ENCODE data around the gene CHST15. TPM values are rescaled to one million over a fixed set of nuclear protein-coding genes. Genes with fewer than 3 reads are reported as not detected.

The CHST15 gene
- total and polyA plus RNA-seq, 3 donors from 2014 or later, result 9.3 to 12.8 (median 11.5) TPM

GRCh38 chr10:124042656-124043309 is 50.6 kb downstream of the CHST15 start:
- WGBS, 2 donors, result 51 to 55% methylated on average over 8 of the region's 8 CpGs
- Histone ChIP-seq H3K27me3 (no peaks in the 10 kb centered on the region), H3K36me3 (ENCODE audit: low read depth, missing control alignments) (no peaks in the 10 kb centered on the region), H3K4me1 (peaks cover 6% of the 10 kb centered on the region), H3K9me3 (no peaks in the 10 kb centered on the region), H3K4me3 (no peak overlapping the region), H3K27ac (no peak overlapping the region)
- no peak for TF ChIP-seq CTCF (IDR thresholded peaks at IDR 0.05)
- no peak for TF ChIP-seq POLR2A (IDR thresholded peaks at IDR 0.05)
- intact Hi-C loops (cut with DNase I; ENCODE audit: low total_unique reads), result no loop called here
- DNase-seq, result no peak

GRCh38 chr10:124041675-124042445 is 51.5 kb downstream of the CHST15 start:
- no peak overlapping the region for H3K4me3 ChIP-seq
- H3K27me3 ChIP-seq, result no peaks in the 10 kb centered on the region
- TF ChIP-seq POLR2A (IDR thresholded peaks at IDR 0.05) (no peak), CTCF (IDR thresholded peaks at IDR 0.05) (no peak)
- H3K9me3 ChIP-seq, result no peaks in the 10 kb centered on the region
- DNase-seq, result no peak
- intact Hi-C loops (cut with DNase I; ENCODE audit: low total_unique reads), result no loop called here
- no peaks in the 10 kb centered on the region for H3K36me3 ChIP-seq (ENCODE audit: low read depth, missing control alignments)
- H3K27ac ChIP-seq, result no peak overlapping the region
- 93 to 94% methylated on average over 11 of the region's 11 CpGs for WGBS, 2 donors
- peaks cover 6% of the 10 kb centered on the region for H3K4me1 ChIP-seq

- TF ChIP-seq POLR2A (IDR thresholded peaks at IDR 0.05) (no peak), CTCF (IDR thresholded peaks at IDR 0.05) (no peak)
- intact Hi-C loops (cut with DNase I; ENCODE audit: low total_unique reads), result no loop called here
- H3K27me3 ChIP-seq, result no peaks in the 10 kb centered on the region
- H3K4me1 ChIP-seq, result peaks cover 6% of the 10 kb centered on the region
- H3K4me3 ChIP-seq, result no peak overlapping the region
- no peaks in the 10 kb centered on the region for H3K9me3 ChIP-seq
- DNase-seq, result no peak
- no peaks in the 10 kb centered on the region for H3K36me3 ChIP-seq (ENCODE audit: low read depth, missing control alignments)
- H3K27ac ChIP-seq, result no peak overlapping the region
- WGBS, 2 donors, result 83 to 90% methylated on average over 7 of the region's 7 CpGs
Observed at GRCh38 chr10:124040451-124041188, 52.8 kb downstream of the CHST15 start.

- Histone ChIP-seq H3K4me1 (peaks cover 6% of the 10 kb centered on the region), H3K27me3 (no peaks in the 10 kb centered on the region), H3K27ac (no peak overlapping the region)
Observed at GRCh38 chr10:124039483-124040013, 53.9 kb downstream of the CHST15 start.

More at GRCh38 chr10:124039483-124040013, 53.9 kb downstream of the CHST15 start:
- H3K4me3 ChIP-seq, result no peak overlapping the region
- H3K36me3 ChIP-seq (ENCODE audit: low read depth, missing control alignments), result no peaks in the 10 kb centered on the region
- WGBS, 2 donors, result 88 to 92% methylated on average over 11 of the region's 11 CpGs
- no peak for DNase-seq
- no peak for TF ChIP-seq POLR2A (IDR thresholded peaks at IDR 0.05)
- no peak for TF ChIP-seq CTCF (IDR thresholded peaks at IDR 0.05)
- intact Hi-C loops (cut with DNase I; ENCODE audit: low total_unique reads), result no loop called here
- H3K9me3 ChIP-seq, result no peaks in the 10 kb centered on the region
